ENCODE measurements around the gene POLR3C.

GRCh38 chr1:145859491-145860023 is 35.6 kb downstream of the POLR3C start:
- no peak for TF ChIP-seq CBX5 (IDR thresholded peaks at IDR 0.05; ENCODE audit: low read depth)
- no peak for TF ChIP-seq ZSCAN29 (IDR thresholded peaks at IDR 0.05)
- no peak for TF ChIP-seq RAD51 (IDR thresholded peaks at IDR 0.05)
- TF ChIP-seq, protein P1, sequence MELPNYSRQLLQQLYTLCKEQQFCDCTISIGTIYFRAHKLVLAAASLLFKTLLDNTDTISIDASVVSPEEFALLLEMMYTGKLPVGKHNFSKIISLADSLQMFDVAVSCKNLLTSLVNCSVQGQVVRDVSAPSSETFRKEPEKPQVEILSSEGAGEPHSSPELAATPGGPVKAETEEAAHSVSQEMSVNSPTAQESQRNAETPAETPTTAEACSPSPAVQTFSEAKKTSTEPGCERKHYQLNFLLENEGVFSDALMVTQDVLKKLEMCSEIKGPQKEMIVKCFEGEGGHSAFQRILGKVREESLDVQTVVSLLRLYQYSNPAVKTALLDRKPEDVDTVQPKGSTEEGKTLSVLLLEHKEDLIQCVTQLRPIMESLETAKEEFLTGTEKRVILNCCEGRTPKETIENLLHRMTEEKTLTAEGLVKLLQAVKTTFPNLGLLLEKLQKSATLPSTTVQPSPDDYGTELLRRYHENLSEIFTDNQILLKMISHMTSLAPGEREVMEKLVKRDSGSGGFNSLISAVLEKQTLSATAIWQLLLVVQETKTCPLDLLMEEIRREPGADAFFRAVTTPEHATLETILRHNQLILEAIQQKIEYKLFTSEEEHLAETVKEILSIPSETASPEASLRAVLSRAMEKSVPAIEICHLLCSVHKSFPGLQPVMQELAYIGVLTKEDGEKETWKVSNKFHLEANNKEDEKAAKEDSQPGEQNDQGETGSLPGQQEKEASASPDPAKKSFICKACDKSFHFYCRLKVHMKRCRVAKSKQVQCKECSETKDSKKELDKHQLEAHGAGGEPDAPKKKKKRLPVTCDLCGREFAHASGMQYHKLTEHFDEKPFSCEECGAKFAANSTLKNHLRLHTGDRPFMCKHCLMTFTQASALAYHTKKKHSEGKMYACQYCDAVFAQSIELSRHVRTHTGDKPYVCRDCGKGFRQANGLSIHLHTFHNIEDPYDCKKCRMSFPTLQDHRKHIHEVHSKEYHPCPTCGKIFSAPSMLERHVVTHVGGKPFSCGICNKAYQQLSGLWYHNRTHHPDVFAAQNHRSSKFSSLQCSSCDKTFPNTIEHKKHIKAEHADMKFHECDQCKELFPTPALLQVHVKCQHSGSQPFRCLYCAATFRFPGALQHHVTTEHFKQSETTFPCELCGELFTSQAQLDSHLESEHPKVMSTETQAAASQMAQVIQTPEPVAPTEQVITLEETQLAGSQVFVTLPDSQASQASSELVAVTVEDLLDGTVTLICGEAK (IDR thresholded peaks at IDR 0.05; ENCODE audit: borderline replicate concordance), result no peak
- no peak for TF ChIP-seq SMAD1 (IDR thresholded peaks at IDR 0.05; ENCODE audit: low read depth, partially characterized antibody)
- no peak for TF ChIP-seq TAF1 (IDR thresholded peaks at IDR 0.05; ENCODE audit: borderline replicate concordance, low read depth, low read length)
- TF ChIP-seq NFYA (IDR thresholded peaks at IDR 0.05; ENCODE audit: borderline replicate concordance, low read depth, low read length), result no peak

Data from GM12878 (cell line).